GM12878 (cell line): Measurements from ENCODE around the gene IER3. TPM values are rescaled to one million over a fixed set of nuclear protein-coding genes. Genes with fewer than 3 reads are reported as not detected.

Experiments used
- CEBPB ChIP-seq, 2 experiments: fragments of 150-350 bp in 1 of 2; IDR thresholded peaks; 2 replicates each; pipeline ENCODE4 v1.6.1; 2012 to 2014; ENCODE audit warnings: low read depth in 2 of 2, low read length in 2 of 2, borderline replicate concordance in 1 of 2, inconsistent platforms in 1 of 2
- CHD4 ChIP-seq: fragments of 200-600 bp; sonication (generic); IDR thresholded peaks from 2 replicates; pipeline ENCODE4 v1.6.1; 2016; ENCODE audit warnings: mild to moderate bottlenecking
- HDAC6 ChIP-seq: fragments of 200-600 bp; sonication (generic); IDR thresholded peaks from one replicate; pipeline ENCODE4 v1.8.0; 2017; ENCODE audit warnings: antibody characterized with exemption; ENCODE audit not compliant: unreplicated experiment
- MAX ChIP-seq: IDR thresholded peaks from 2 replicates; pipeline ENCODE4 v1.6.1; 2012; ENCODE audit warnings: low read depth, low read length, improper control_type of control experiment
- RCOR1 ChIP-seq: conservative IDR thresholded peaks from 2 replicates; pipeline ENCODE4 v1.6.1; 2012; ENCODE audit warnings: low read depth, low read length, improper control_type of control experiment
- ZBTB40 ChIP-seq: fragments of 450-650 bp; IDR thresholded peaks from 2 replicates; pipeline ENCODE4 v1.6.1; 2016; ENCODE audit warnings: mild to moderate bottlenecking, moderate library complexity, borderline replicate concordance
- polyA plus RNA-seq, 11 experiments: library from polyadenylated mRNA; depleted of rRNA in 4 of 11; unstranded in 6 of 11; stranded (reverse) in 5 of 11; fragments of >200 nt; fragmentation: Nextera tagmentation in 4 of 11; fragmentation: Illumina TruSeq in 1 of 11; extraction: Ambion mirVana in 4 of 11; extraction: Trizol in 1 of 11; gene quantifications; 1 replicate in 1 of 11; 2 replicates in 10 of 11; pipeline versions ENCODE4 v1.2.1 to v1.2.3, GENCODE V29; 2011 to 2016; ENCODE audit warnings: inconsistent platforms in 2 of 11, missing spikeins in 2 of 11, low read depth in 1 of 11
- total RNA-seq, 4 experiments: library from RNA; depleted of rRNA in 3 of 4; stranded (reverse); fragments of >200 nt in 3 of 4; fragmentation: Illumina TruSeq in 1 of 4; extraction: Trizol in 1 of 4; gene quantifications; 2 replicates each; pipeline versions ENCODE4 v1.2.1 to v1.2.3, GENCODE V29; 2013 to 2021

Gene IER3
- total and polyA plus RNA-seq, 10 of the 15 experiments (the other 5 are each of a cell fraction or from before 2014, with no cell fraction given), result 1.9 to 100 (median 32.3) TPM

GRCh38 chr6:30741789-30742315, 2.5 kb downstream of the IER3 start (continued):
- no peak for TF ChIP-seq ZBTB40
- no peak for TF ChIP-seq RCOR1
- no peak for TF ChIP-seq HDAC6
- no peak for TF ChIP-seq MAX
- no peak for TF ChIP-seq CHD4
- no peak for TF ChIP-seq CEBPB (IDR thresholded peaks at IDR 0.05; ENCODE audit: borderline replicate concordance in 1 of 2, low read depth in 2 of 2, low read length in 2 of 2)
